SU-DHL-6 (cell line): Measurements from ENCODE around the gene NUP62.

Experiments
- H2AFZ ChIP-seq: fragments of 200-600 bp; sonication (generic); 2 replicates; pipeline ENCODE4 v1.6.1; 2014; ENCODE audit warnings: low read depth, mild to moderate bottlenecking, moderate library complexity, mixed read lengths, antibody characterized with exemption, low read length; ENCODE audit not compliant: severe bottlenecking
- H3F3A ChIP-seq: fragments of 200-600 bp; shearing (Covaris generic); 2 replicates; pipeline ENCODE4 v1.6.0; 2016; ENCODE audit warnings: antibody characterized with exemption, mild to moderate bottlenecking; ENCODE audit not compliant: insufficient read depth
- H3K27ac ChIP-seq: fragments of 200-600 bp; sonication (generic); 2 replicates; pipeline ENCODE4 v1.5.1; 2016; ENCODE audit warnings: low read depth, mild to moderate bottlenecking, low read length, moderate library complexity, mixed read lengths
- H3K27me3 ChIP-seq: fragments of 200-600 bp; sonication (generic), shearing (Covaris generic); 2 replicates; pipeline ENCODE4 v1.6.0; 2014; ENCODE audit warnings: mild to moderate bottlenecking, low read length
- H3K36me3 ChIP-seq: fragments of 200-600 bp; sonication (generic); 2 replicates; pipeline ENCODE4 v1.6.1; 2014; ENCODE audit warnings: mild to moderate bottlenecking, low read length, mixed read lengths
- H3K4me2 ChIP-seq: fragments of 300-600, 200-600 bp; shearing (Covaris generic), sonication (generic); 2 replicates; pipeline ENCODE4 v1.6.0; 2014; ENCODE audit warnings: low read length, low read depth, mild to moderate bottlenecking; ENCODE audit not compliant: poor library complexity, severe bottlenecking
- H3K4me3 ChIP-seq: fragments of 200-600 bp; sonication (generic); 2 replicates; pipeline ENCODE4 v1.5.1; 2014; ENCODE audit warnings: antibody characterized with exemption, low read length, mild to moderate bottlenecking, mixed read lengths; ENCODE audit not compliant: insufficient read depth, poor library complexity, severe bottlenecking
- H3K79me2 ChIP-seq: fragments of 200-600 bp; sonication (generic); 2 replicates; pipeline ENCODE4 v1.6.1; 2014; ENCODE audit warnings: mild to moderate bottlenecking, low read length, moderate library complexity; ENCODE audit not compliant: insufficient read depth
- H3K9ac ChIP-seq: fragments of 200-600 bp; sonication (generic); 2 replicates; pipeline ENCODE4 v1.7.0; 2014; ENCODE audit warnings: mild to moderate bottlenecking, low read length
- H3K9me2 ChIP-seq: fragments of 200-600 bp; sonication (generic); replicated peaks from 2 replicates; pipeline ENCODE4 v1.6.1; 2014; ENCODE audit warnings: low read length; ENCODE audit not compliant: insufficient read depth
- H3K9me3 ChIP-seq: fragments of 200-600 bp; sonication (generic); 2 replicates; pipeline ENCODE4 v1.6.1; 2014; ENCODE audit warnings: low read length, mixed read lengths; ENCODE audit not compliant: insufficient read depth
- H4K20me1 ChIP-seq: fragments of 200-600 bp; sonication (generic); 2 replicates; pipeline ENCODE4 v1.6.1; 2014; ENCODE audit warnings: low read depth, mild to moderate bottlenecking, antibody characterized with exemption, low read length, moderate library complexity, mixed read lengths
- CTCF ChIP-seq: fragments of 200-600 bp; sonication (generic); IDR thresholded peaks from one replicate; pipeline ENCODE4 v1.5.1; 2017; ENCODE audit warnings: antibody characterized with exemption, mild to moderate bottlenecking, low read length, moderate library complexity; ENCODE audit not compliant: insufficient read depth, poor library complexity, severe bottlenecking
- EZH2phosphoT487 ChIP-seq: fragments of 200-600 bp; sonication (generic), shearing (Covaris generic); conservative IDR thresholded peaks from 2 replicates; pipeline ENCODE4 v1.6.1; 2018; ENCODE audit warnings: mild to moderate bottlenecking, antibody characterized with exemption, low read length, moderate library complexity, mixed read lengths

Gene NUP62

GRCh38 chr19:49859682-49860335 lies 69.5 kb downstream of the NUP62 start:
- no peak overlapping the region for H3K4me2 ChIP-seq
- H3K9ac ChIP-seq = no peak overlapping the region
- no peaks in the 10 kb centered on the region for H3K36me3 ChIP-seq
- H3K27me3 ChIP-seq = no peaks in the 10 kb centered on the region
- H3K79me2 ChIP-seq = peaks cover 3% of the 10 kb centered on the region
- H4K20me1 ChIP-seq = no peaks in the 10 kb centered on the region
- TF ChIP-seq CTCF = no peak
- TF ChIP-seq EZH2phosphoT487 = no peak
- H2AFZ ChIP-seq = no peak overlapping the region
- no peaks in the 10 kb centered on the region for H3K9me3 ChIP-seq
- no peak overlapping the region for H3K27ac ChIP-seq
- H3F3A ChIP-seq = no peaks in the 10 kb centered on the region
- H3K4me3 ChIP-seq = no peak overlapping the region
- no peaks in the 10 kb centered on the region for H3K9me2 ChIP-seq

DNA sequence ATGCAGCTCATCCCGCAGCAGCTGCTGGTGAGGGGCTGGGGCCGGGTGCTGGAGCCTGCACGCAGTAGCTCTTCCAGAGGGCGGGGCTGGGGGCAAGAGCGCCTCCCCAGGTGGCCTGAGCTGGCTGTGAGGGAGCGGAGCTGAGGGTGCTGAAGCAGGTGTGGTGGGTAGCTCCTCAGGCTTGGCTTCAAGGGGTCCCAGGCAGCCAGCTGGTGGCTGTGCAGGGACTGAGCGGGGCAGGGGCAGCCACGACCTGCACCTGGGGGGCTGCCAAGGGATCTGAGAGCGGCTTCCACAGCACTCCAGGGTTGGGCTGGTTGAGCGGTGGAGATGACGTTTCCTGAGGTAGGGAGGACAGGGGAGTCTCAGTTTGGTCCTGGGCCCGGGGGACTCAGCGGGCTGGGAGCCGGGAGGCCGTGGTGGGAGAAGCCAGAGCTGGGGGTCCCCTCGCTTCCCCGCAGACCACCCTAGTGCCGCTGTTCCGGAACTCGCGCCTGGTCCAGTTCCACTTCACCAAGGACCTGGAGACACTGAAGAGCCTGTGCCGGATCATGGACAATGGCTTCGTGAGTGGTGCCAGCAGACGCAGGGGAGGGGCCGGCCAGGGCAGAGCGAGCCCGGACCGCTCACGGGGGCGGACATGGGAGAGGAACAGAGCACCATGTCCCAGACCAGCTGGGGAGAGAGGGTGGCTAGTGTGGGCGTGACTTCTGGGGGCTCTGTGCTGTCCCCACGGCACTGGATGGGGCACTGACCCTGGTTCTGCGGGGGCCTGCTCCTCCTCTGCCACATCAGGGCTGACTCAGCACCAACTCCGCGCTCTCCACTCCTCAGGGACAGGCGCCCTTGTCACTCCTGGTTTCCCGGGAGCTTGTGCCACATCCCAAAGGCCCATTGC lies 71.0 kb downstream of the NUP62 start:
- no peak overlapping the region for H3K9ac ChIP-seq
- no peak overlapping the region for H2AFZ ChIP-seq
- H4K20me1 ChIP-seq = 0 out of 2 replicates have a peak, but pooled peaks cover 3% of the 10 kb centered on the region
- H3K27ac ChIP-seq = no peak overlapping the region
- H3K4me2 ChIP-seq = no peak overlapping the region
- H3K9me3 ChIP-seq = no peaks in the 10 kb centered on the region
- peaks cover 7% of the 10 kb centered on the region; the same call in 1 of the 2 replicates for H3K79me2 ChIP-seq
- no peaks in the 10 kb centered on the region for H3F3A ChIP-seq
- no peaks in the 10 kb centered on the region for H3K27me3 ChIP-seq
- TF ChIP-seq CTCF = no peak
- TF ChIP-seq EZH2phosphoT487 = no peak
- no peak overlapping the region for H3K4me3 ChIP-seq
- H3K9me2 ChIP-seq = no peaks in the 10 kb centered on the region
- H3K36me3 ChIP-seq = no peaks in the 10 kb centered on the region

DNA sequence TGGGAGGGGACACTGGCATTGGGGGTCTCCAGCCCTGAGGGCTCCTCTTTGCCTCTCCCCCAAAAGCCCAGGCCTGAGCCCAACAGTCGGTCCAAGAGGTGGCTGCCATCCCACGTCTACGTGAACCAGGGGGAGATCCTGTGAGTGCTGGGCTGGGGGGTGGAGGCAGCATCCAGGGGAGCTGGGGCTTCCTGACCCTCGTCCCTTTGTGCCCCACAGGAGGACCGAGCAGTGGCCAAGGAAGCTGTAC lies 71.5 kb downstream of the NUP62 start:
- peaks cover 7% of the 10 kb centered on the region; the same call in 1 of the 2 replicates for H3K79me2 ChIP-seq
- no peaks in the 10 kb centered on the region for H3K36me3 ChIP-seq
- peaks cover 4% of the 10 kb centered on the region; the same call in 1 of the 2 replicates for H3F3A ChIP-seq
- H3K4me3 ChIP-seq = no peak overlapping the region
- H3K27ac ChIP-seq = no peak overlapping the region
- no peak overlapping the region for H3K4me2 ChIP-seq
- no peak for TF ChIP-seq EZH2phosphoT487
- TF ChIP-seq CTCF = no peak
- H2AFZ ChIP-seq = no peak overlapping the region
- H3K9ac ChIP-seq = no peak overlapping the region
- 0 out of 2 replicates have a peak, but pooled peaks cover 3% of the 10 kb centered on the region for H4K20me1 ChIP-seq
- H3K27me3 ChIP-seq = no peaks in the 10 kb centered on the region
- no peaks in the 10 kb centered on the region for H3K9me2 ChIP-seq
- no peaks in the 10 kb centered on the region for H3K9me3 ChIP-seq
